Measurements from ENCODE around the gene GK. TPM values are rescaled to one million over a fixed set of nuclear protein-coding genes. Genes with fewer than 3 reads are reported as not detected.
A peak's percentile ranks its signal among the peaks of the same experiment; 100 is the strongest.

The GK gene
- total RNA-seq, 2 experiments from 2014 or later, result 12.5 to 13.2 TPM

DNA sequence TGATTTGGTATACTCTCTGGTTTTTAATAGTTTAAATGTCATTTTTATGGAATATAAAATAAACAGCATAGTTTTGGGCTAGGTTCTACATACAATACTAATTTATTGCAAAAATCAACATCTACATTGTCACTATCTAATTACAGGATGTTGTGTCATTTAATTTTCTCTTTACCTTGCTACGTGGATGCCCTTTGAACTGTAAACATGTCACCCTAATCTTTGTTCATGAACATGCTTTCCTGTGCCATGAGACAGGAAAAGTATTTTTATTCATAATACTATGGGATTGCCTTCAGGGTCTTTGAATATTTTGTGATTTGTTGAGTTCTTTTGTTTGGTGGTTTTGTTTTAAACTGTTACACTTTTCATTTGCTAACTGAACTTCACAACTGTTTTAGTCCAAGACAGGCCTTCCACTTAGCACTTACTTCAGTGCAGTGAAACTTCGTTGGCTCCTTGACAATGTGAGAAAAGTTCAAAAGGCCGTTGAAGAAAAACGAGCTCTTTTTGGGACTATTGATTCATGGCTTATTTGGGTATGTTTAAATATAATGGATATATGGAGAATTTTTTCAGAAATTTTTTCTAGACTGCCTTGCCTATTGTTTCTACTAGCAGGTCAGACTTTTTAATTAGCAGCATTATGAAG lies 40.9 kb downstream of the GK start:
- DNase-seq, result no peak
- Mint-ChIP-seq H3K36me3 (peaks cover 15% of the 10 kb centered on the region), H3K27ac (no peak overlapping the region), H3K4me1 (no peaks in the 10 kb centered on the region), H3K27me3 (no peaks in the 10 kb centered on the region), H3K9me3 (no peaks in the 10 kb centered on the region), H3K4me3 (no peak overlapping the region)
- no peak for ATAC-seq (ENCODE audit: low read depth)
- POLR2A ChIA-PET, result no interaction called here

DNA sequence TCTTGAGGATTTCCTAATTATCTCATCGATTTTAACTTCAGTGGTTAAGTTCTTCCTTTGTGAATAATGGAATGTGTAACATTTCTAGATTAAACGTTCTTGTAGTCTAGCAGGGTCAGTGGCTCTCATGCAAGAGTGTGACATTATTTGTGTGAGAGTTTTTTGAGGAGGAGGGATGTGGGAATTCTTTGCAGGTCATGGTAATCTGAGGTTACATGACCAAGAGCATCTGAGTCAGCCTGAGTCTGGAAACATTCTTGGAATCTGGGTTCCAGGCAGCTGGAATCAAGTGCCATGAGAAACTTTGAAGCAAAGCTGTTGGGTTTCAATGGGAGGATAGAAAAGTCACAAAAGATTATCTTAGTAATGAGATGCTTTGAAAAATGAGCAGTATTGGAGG lies 49.5 kb downstream of the GK start:
- ATAC-seq (ENCODE audit: low read depth) (no peak), DNase-seq (no peak)
- Mint-ChIP-seq H3K36me3 (peaks cover 17% of the 10 kb centered on the region), H3K27me3 (no peaks in the 10 kb centered on the region), H3K4me3 (no peak overlapping the region), H3K4me1 (peaks cover 5% of the 10 kb centered on the region), H3K9me3 (no peaks in the 10 kb centered on the region), H3K27ac (no peak overlapping the region)
- POLR2A ChIA-PET, result no interaction called here

DNA sequence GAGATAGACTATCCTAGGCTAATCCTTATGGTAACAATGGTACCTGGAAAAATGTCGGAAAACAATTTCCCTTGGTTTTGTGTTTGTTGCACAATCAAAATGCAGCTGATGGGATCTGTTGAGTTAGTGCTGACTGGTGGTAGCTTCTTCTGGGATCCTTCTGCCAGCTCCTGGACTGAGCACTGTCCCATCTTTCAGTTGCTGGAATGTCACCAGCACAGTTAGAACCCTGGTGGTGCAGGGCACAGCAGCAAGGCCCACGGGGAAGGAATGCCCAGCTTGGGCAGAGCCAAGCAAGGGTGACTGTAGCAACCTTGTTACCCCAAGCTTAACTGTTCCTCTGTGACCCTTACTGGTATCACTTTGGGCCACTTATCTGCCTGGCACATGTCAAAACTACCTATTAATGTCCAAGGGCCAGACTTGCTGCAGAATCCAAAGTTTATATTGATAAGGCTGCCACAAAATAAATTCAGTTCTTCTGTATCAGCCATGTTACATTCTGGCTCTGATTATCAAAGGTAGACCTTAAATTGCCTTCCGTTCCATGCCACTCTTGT lies 53.1 kb downstream of the GK start:
- no peak overlapping the region for H3K27ac Mint-ChIP-seq
- POLR2A ChIA-PET, result no interaction called here
- ATAC-seq (ENCODE audit: low read depth), result no peak

DNA sequence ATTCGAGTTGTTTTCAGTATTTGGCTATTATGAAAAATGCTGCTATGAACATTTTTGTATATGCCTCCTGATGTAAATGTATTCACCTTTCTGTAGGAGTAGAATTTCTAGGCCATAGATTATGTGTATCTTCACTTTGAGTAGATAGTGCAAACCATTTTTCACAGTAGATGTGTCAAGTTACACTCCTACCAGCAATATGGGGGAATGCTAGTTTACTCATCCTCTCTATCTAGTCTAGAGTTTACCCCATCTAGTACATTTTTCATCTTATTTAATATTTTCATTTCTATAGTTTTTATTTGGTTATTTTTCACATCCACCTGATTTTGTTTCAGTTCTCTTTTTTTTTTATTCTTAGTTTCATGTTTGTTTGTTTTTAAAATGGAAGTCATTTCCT lies 59.0 kb downstream of the GK start:
- peaks cover 20% of the 10 kb centered on the region for H3K4me1 Mint-ChIP-seq
- no peak for ATAC-seq (ENCODE audit: low read depth)
- POLR2A ChIA-PET, result no interaction called here

More for the DNA sequence above, 53.1 kb downstream of the GK start:
- no peak for DNase-seq
- H3K36me3 Mint-ChIP-seq, result peaks cover 25% of the 10 kb centered on the region
- H3K9me3 Mint-ChIP-seq, result no peaks in the 10 kb centered on the region
- H3K4me3 Mint-ChIP-seq, result no peak overlapping the region
- H3K27me3 Mint-ChIP-seq, result no peaks in the 10 kb centered on the region
- peaks cover 3% of the 10 kb centered on the region for H3K4me1 Mint-ChIP-seq

DNA sequence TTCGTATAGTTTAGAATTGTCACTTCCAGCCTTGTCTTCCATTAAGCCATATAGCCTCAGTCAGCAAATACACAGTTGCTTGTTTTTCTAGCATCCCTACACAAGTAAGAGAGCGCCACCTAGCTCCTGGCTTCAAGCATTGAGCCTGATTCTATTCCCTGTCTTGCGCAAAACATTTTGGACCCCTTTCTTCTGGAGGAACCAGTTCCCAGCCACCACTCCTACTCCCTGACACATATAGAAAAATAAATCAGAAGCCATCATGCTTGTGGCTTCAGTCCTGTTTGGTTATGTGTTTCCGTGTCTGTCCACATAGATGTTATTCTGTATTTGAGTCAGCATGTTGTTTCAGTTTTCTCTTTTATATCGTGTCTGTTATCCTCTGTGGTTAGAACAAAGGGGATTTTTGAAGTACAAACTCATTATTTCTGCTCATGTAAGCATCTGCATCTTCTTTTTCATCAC lies 59.9 kb downstream of the GK start:
- POLR2A ChIA-PET, result no interaction called here
- H3K4me3 Mint-ChIP-seq, result peak overlapping the region; percentile 61
- DNase-seq, result peak; percentile 39
- peak; percentile 79 for ATAC-seq (ENCODE audit: low read depth)
- H3K27ac Mint-ChIP-seq, result peak overlapping the region; percentile 85
- peaks cover 20% of the 10 kb centered on the region for H3K4me1 Mint-ChIP-seq
- peaks cover 15% of the 10 kb centered on the region for H3K36me3 Mint-ChIP-seq
- H3K9me3 Mint-ChIP-seq, result no peaks in the 10 kb centered on the region
- no peaks in the 10 kb centered on the region for H3K27me3 Mint-ChIP-seq

More for the DNA sequence above, 59.0 kb downstream of the GK start:
- H3K27ac Mint-ChIP-seq, result no peak overlapping the region
- no peaks in the 10 kb centered on the region for H3K27me3 Mint-ChIP-seq
- no peaks in the 10 kb centered on the region for H3K9me3 Mint-ChIP-seq
- peaks cover 13% of the 10 kb centered on the region for H3K36me3 Mint-ChIP-seq
- H3K4me3 Mint-ChIP-seq, result no peak overlapping the region
- no peak for DNase-seq

DNA sequence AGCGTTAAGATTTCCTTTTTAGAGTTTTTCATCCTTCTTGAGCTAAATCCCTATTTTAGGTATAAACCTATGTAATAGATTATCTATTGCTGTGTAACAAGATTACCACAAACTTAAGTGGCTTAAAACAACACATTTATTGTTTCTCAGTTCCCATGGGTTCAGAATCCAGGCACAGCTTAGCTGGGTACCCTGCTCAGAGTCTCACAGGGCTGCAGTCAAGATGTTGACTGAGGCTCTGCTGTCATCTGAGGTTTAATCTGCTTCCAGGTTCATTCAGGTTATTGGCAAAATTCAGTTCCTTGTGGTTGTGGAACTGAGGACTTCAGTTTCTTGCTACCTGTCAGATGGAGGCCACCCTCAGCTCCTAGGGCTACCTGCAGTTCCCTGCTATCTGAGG lies 60.9 kb downstream of the GK start:
- ATAC-seq (ENCODE audit: low read depth), result no peak
- Mint-ChIP-seq H3K9me3 (no peaks in the 10 kb centered on the region), H3K36me3 (peaks cover 14% of the 10 kb centered on the region), H3K27me3 (no peaks in the 10 kb centered on the region), H3K4me3 (peak overlapping the region; percentile 40), H3K4me1 (peaks cover 20% of the 10 kb centered on the region), H3K27ac (peak overlapping the region; percentile 77)
- POLR2A ChIA-PET, result no interaction called here
- DNase-seq, result no peak

DNA sequence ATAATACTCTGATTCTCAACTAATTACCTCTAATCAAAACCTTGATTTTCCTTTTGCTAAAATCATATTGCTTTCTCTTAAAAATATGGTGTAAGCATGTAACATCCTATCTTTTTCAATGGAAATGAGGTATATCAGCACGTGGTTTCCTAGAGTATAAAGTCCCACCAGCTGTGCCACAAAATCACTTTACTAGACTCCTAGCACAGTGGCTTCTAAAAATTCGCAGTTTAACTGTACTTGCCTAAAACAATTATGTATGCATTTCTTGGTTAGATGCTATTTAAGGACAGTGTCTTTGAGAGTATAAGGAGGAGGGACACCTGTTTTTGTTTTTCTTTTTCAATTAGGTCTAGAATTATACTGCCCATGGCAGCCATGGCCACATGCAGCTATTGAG lies 62.8 kb downstream of the GK start:
- no peaks in the 10 kb centered on the region for H3K9me3 Mint-ChIP-seq
- H3K27ac Mint-ChIP-seq, result no peak overlapping the region
- no peak overlapping the region for H3K4me3 Mint-ChIP-seq
- no peak for DNase-seq
- ATAC-seq (ENCODE audit: low read depth), result no peak
- POLR2A ChIA-PET, result no interaction called here
- H3K4me1 Mint-ChIP-seq, result peaks cover 20% of the 10 kb centered on the region
- H3K27me3 Mint-ChIP-seq, result no peaks in the 10 kb centered on the region
- H3K36me3 Mint-ChIP-seq, result peaks cover 5% of the 10 kb centered on the region

DNA sequence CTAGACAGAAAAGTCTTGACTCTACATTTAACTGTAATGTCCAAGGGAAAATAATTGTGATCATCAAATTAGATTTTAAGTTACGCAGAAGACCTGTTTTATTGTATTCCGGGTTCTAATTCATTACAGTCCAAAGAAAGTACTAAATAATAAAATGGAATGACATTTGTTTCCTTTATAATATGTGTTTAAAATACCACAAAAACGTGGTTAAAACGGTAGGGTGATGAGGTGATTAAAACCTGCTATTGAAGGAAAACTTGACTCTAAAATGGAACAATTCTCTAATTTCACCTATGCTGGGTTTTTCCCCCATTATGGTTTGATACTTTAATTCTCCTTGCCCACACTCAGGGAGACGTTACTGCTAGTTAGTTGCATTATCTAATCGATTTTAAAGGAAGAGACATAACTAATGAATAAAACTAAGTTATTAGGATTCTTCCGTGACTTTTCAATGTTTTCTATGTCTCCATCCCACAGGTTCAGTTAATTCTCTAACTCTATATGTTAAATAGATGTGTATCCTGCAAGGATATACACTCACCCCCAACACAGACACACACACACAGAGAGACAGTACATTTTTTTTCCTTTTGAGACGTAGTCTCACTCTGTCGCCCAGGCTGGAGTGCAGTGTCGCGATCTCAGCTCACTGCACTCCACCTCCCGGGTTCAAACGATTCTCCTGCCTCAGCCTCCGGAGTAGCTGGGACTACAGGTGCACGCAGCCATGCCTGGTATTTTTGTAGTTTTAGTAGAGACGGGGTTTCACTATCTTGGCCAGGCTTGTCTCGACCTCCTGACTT lies 80.8 kb downstream of the GK start:
- H3K9me3 Mint-ChIP-seq, result no peaks in the 10 kb centered on the region
- H3K27me3 Mint-ChIP-seq, result no peaks in the 10 kb centered on the region
- no peak overlapping the region for H3K4me3 Mint-ChIP-seq
- H3K36me3 Mint-ChIP-seq, result peaks cover 7% of the 10 kb centered on the region
- H3K27ac Mint-ChIP-seq, result no peak overlapping the region
- no peak for ATAC-seq (ENCODE audit: low read depth)
- H3K4me1 Mint-ChIP-seq, result no peaks in the 10 kb centered on the region
- POLR2A ChIA-PET, result no interaction called here
- DNase-seq, result no peak

DNA sequence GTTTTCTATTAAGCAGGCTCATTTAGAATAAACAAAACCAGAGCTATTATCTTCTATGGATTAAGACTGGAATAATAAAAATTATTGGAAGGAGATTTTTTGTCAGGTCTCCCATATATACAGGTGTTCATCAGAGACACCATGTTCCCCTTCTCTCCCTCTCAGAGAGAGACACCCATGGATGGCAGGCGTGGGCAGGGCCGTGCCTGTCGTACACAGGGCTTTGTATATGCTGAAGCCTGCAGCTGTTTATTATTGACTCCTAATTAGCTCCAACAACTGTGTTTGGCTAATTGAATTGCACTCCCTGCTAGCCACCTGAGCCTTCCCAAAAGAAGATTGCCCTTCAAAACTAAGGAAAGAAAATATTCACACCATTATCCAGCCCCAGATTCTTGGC lies 81.6 kb downstream of the GK start:
- H3K27ac Mint-ChIP-seq, result no peak overlapping the region
- DNase-seq (no peak), ATAC-seq (ENCODE audit: low read depth) (no peak)
- H3K27me3 Mint-ChIP-seq, result no peaks in the 10 kb centered on the region
- no peaks in the 10 kb centered on the region for H3K9me3 Mint-ChIP-seq
- H3K4me3 Mint-ChIP-seq, result no peak overlapping the region
- peaks cover 7% of the 10 kb centered on the region for H3K36me3 Mint-ChIP-seq
- POLR2A ChIA-PET, result no interaction called here
- H3K4me1 Mint-ChIP-seq, result no peaks in the 10 kb centered on the region

DNA sequence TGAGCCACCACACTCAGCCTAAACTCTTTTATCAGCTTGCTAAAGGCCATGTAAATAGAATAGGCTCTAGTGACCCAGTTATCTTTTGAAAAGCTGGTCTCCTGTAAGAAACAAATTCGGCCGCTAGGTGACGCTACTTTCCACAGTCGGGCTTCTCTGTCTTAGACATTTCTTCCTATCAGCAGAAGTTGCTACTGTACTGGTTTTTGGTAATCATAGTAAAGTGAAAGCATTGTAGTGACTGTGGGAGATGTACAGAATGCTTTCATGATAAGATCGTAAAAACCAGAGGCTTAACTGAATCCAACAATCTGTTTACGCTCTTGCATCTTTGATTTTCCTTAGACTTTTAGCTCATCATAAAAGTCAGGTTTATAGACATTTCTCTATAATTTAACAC lies 82.6 kb downstream of the GK start:
- peak; percentile 97 for ATAC-seq (ENCODE audit: low read depth)
- H3K27me3 Mint-ChIP-seq, result no peaks in the 10 kb centered on the region
- H3K9me3 Mint-ChIP-seq, result no peaks in the 10 kb centered on the region
- H3K27ac Mint-ChIP-seq, result no peak overlapping the region
- peaks cover 6% of the 10 kb centered on the region for H3K36me3 Mint-ChIP-seq
- no peaks in the 10 kb centered on the region for H3K4me1 Mint-ChIP-seq
- no peak overlapping the region for H3K4me3 Mint-ChIP-seq
- POLR2A ChIA-PET, result interaction anchor here (0.6 kb wide), 1 partner anchor 75 kb away, joined by 4 read pairs; no protein-coding TSS in a partner anchor
- peak; percentile 53 for DNase-seq

DNA sequence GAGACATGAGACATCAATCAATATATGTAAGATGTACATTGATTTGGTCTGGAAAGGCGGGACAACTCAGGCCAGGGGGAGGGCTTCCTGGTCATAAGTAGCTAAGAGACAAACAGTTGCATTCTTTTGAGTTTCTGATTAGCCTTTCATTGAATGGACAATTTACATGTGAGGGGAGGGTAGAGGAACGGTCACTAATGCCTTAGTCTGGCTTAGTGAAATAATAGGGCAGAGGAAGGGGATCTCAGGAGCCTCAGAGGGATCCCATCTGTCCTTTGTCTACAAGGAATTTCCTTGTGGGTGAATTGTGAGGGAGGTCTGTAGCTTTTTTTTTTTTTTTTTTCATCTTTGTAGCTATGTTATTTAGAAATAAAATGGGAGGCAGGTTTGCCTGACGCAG lies 88.3 kb downstream of the GK start:
- H3K9me3 Mint-ChIP-seq, result no peaks in the 10 kb centered on the region
- ATAC-seq (ENCODE audit: low read depth), result no peak
- no peak overlapping the region for H3K4me3 Mint-ChIP-seq
- H3K27me3 Mint-ChIP-seq, result peaks cover 2% of the 10 kb centered on the region
- DNase-seq, result no peak
- POLR2A ChIA-PET, result no interaction called here
- no peaks in the 10 kb centered on the region for H3K36me3 Mint-ChIP-seq
- no peaks in the 10 kb centered on the region for H3K4me1 Mint-ChIP-seq
- no peak overlapping the region for H3K27ac Mint-ChIP-seq

DNA sequence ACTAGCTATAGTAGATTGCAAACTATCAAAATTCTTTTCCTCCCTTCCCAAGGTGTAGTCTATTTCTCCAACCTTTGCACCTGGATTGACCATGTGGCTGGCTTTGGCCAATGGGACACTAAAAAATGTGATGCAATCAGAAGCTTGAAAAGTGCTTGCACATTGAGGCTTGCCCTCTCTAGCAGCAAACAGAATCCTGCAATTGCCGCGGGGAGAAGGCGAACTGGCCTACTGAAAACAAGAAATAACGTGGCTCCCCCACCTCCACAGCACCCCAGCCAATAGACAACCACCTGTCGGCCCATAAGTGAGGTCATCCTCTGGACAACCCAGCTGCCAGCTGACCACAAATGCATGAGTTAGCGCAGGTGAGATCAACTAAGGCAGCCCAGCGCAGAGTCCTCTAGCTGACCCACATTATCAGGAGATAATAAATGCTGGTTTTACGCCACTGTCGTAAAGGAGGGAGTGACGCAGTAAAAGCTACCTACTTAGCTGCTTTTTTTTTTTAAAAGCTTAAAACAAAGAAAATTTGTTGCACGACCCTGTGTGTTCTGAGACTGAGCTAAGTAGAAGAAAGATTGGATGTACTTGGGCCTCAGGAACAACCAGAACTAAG lies 95.2 kb downstream of the GK start:
- Mint-ChIP-seq H3K27me3 (peaks cover 2% of the 10 kb centered on the region), H3K27ac (no peak overlapping the region), H3K4me3 (no peak overlapping the region), H3K4me1 (peaks cover 2% of the 10 kb centered on the region), H3K9me3 (no peaks in the 10 kb centered on the region), H3K36me3 (no peaks in the 10 kb centered on the region)
- DNase-seq, result no peak
- ATAC-seq (ENCODE audit: low read depth), result no peak
- POLR2A ChIA-PET, result no interaction called here

DNA sequence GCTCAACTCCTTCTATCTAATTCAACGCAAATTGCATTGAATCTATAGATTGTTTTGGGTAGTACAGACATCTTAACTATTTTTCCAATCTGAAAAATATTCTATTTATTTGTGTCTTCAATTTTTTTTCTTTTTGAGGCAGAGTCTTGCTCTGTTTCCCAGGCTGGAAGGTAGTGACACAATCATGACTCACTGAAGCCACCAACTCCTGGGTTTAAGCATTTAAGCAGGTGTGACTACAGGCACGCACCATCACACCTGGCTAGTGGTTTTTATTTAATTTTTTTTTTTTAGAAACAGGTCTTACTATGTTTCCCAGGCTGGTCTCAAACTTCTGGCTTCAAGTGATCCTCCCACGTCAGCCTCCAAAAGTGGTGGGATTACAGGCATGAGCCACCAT lies 98.3 kb downstream of the GK start:
- H3K9me3 Mint-ChIP-seq, result no peaks in the 10 kb centered on the region
- H3K27me3 Mint-ChIP-seq, result no peaks in the 10 kb centered on the region
- DNase-seq, result no peak
- no peaks in the 10 kb centered on the region for H3K36me3 Mint-ChIP-seq
- ATAC-seq (ENCODE audit: low read depth), result no peak
- no peak overlapping the region for H3K27ac Mint-ChIP-seq
- POLR2A ChIA-PET, result no interaction called here
- H3K4me1 Mint-ChIP-seq, result peaks cover 2% of the 10 kb centered on the region
- no peak overlapping the region for H3K4me3 Mint-ChIP-seq

Measured in activated naive CD8-positive, alpha-beta T cell treated with anti-CD3 and anti-CD28 coated beads, Interleukin-2, amount 10 ng/mL, durations not matched to agents 7 days and 5 days (primary cell).